IPS DF 19.7 (cell line): Measurements from ENCODE around the gene PLA1A.
"Not testable (repeated sequence)": the region's sequence is repeated elsewhere in the genome, so short reads cannot be mapped to it uniquely, and the experiment has no call there.

Experiments used
- DNase-seq: peaks from one replicate; pipeline ENCODE4 v3.0.0-alpha.2; 2013; ENCODE audit warnings: low read depth, low spot score

PLA1A gene

GRCh38 chr3:119597548-119598288 is at the start of gene PLA1A:
Gene PLA1A, plus strand, starts transcription at chr3:119597885. Its CDS starts 29 bp downstream, at chr3:119597914.
- no peak for DNase-seq

- DNase-seq, result no peak
These were observed 49.3 kb upstream of the PLA1A start for GRCh38 chr3:119548341-119548740.

DNA sequence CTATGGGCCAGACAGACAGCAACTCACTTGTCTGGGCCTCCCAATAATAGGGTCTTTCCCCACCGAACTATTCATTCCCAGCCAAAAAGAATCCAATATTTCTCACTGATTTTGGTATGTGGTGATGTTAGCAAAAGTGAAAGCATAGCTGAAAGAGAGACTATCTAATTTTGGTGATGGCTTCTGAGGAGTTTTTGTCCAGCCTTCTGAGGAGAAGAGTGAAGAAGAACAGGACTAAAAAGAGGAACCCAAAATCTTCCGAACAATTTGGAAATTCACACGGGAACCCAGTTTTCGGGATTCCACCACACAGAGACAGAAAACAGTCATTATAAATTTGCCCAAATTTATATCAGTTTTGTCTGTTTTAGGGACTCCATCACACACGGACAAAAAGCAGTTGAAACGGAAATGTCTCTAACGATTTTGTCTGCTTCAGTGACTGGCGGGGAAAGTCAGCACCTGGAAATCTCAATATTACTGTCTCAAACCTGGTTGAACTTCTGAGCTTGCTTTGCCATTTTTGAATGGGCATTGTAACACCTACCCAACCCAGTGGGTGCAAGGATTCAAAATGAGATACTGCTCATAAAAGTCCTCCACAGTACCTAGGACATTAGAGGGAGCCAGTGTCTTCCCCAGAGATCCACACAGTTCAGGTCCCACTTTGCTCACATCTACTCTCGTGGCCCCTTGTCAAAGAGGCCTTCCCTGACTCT is 47.3 kb upstream of the PLA1A start:
- DNase-seq, result no peak

GRCh38 chr3:119551598-119551997 is 46.1 kb upstream of the PLA1A start:
- no peak for DNase-seq

DNA sequence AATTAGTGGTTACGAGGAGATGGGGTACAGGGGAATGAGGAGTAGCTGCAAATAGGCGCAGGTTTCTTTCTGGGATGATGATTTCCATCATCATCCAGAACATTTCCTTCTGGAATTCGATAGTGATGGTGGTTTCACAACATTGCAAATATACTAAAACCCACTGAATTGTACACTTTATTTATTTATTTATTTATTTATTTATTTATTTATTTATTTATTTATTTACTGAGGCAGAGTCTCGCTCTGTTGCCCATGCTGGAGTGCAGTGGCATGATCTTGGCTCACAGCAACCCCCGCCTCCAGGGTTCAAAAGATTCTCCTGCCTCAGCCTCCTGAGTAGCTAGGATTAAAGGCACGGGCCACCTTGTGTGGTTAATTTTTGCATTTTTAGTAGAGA is 44.8 kb upstream of the PLA1A start:
- DNase-seq, result not testable (repeated sequence)

- no peak for DNase-seq
These were observed 43.8 kb upstream of the PLA1A start for GRCh38 chr3:119553823-119554415.

DNA sequence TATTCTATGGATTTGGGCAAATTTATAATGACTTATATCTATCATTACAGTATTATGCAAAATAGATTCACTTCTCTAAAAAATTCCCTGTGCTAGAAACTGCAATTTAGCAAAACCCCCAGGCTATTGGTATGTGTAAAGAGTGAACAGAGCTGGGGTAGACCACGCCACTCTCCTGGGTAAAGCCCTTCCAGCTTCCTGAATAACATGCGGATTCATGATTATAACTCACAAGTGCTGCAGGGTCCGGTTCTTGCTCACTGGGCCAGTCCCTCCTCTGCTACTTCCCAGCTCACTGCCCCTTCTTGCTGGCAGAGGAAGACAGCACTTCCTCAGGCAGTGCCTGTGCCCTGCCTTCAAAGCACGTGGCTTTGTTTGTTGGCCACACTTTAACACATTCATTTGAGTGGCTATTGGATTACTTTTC is 42.4 kb upstream of the PLA1A start:
- DNase-seq, result no peak

GRCh38 chr3:119555929-119556328 is 41.8 kb upstream of the PLA1A start:
- DNase-seq, result no peak

GRCh38 chr3:119557192-119557876 is 40.4 kb upstream of the PLA1A start:
- DNase-seq, result no peak

DNA sequence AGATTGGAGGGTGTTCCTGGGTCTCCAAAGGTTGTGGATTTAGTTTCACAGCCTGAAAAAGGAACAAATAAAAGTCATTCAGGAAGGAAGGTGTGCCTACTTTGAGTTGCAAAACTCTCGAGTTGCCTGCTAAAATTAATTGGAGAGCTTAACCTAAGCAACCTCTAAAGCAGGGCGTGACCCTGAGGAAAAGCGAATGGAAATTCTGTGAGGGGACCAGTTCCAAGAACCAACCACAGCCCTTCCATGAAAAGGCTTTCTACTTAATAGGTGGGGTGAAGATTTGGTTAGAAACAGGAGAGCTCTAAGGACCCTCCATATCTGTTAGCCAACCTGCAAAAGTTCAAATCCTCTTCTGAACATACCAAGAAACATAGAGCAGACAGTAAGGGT is 39.8 kb upstream of the PLA1A start:
- DNase-seq, result no peak

DNA sequence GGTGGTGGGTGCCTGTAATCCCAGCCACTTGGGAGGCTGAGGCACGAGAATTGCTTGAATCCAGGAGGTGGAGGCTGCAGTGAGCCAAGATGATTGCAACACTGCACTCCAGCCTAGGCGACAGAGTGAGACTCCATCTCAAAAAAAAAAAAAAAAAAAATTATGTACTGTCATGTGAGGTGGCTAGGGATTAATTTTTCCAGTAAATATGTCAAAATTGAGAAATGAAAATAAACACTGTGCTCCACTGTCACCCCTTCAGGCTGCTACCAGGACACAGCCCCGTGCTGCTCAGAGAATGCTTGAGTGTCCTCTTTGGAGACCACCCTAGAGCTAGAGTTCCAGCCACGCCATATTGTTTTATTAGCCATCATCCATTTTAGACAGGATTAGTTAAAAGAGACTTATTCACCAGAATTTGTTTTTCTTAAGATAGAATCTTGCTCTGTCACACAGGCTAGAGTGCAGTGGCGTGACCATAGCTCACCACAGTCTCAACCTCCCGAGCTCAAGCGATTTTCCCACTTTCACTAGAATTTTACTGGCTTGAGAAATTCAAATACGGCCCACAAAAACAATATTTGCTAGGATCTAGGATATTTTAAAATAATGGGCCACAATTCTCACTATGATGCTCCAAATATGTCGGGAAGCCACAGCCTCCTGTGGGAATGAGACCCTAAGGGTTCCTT is 38.9 kb upstream of the PLA1A start:
- DNase-seq, result no peak

DNA sequence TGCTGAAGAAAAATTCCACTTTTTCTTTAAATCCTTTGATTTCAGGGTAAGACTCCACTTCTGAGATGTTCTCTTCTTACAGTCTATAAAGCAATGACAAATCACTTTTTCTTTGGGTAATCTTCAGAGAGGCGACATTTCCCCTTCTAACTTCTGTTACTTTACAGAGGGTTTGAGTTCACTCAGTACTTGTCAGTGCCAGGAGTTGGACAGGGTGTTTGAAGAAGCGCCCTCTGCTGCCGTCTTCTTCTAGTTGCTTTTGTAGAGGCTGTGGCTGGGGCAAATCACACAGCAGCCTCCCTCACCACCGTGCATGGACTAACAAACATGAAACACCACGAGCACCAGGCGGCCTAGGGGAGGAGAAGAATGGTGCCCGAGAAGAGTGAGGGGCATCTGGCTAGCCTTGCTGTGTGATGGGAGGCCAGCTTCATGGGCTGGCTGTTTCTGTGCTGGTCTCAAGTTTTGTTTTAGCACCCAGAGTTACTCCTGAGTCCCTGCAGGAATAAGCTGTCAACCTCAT is 38.2 kb upstream of the PLA1A start, which contains the start of gene CD80:
CD80 (minus strand) TSS at position 174 of the 523 bp plus-strand sequence. CDS start 1,886 bp downstream, outside the sequence.
- no peak for DNase-seq

DNA sequence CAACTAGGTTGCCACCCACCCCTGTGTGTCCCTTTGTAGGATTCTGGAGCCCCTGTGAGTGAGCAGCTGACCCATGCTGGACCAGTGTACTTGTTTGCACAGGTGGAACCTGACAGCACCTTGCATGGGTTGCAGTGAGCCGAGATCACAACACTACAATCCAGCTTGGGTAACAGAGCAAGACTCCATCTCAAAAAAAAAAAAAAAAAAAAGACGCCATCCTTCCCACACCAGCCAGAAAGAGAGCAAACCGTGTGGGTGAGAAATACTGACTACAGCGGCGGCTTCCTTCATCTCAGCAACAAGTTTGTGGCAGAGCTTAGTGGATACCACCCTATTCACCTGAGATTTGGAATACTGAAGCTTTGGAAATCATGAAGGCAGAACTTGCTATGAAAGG is 37.5 kb upstream of the PLA1A start:
- DNase-seq, result no peak

- DNase-seq, result no peak
These were observed 35.3 kb upstream of the PLA1A start for GRCh38 chr3:119562307-119562961.

- DNase-seq, result not testable (repeated sequence)
These were observed 34.4 kb upstream of the PLA1A start for GRCh38 chr3:119563334-119563733.

- no peak for DNase-seq
These were observed 28.5 kb upstream of the PLA1A start for GRCh38 chr3:119569156-119569555.

- no peak for DNase-seq
These were observed 27.5 kb upstream of the PLA1A start for GRCh38 chr3:119570229-119570628.

GRCh38 chr3:119571230-119571629 is 26.5 kb upstream of the PLA1A start:
- no peak for DNase-seq

GRCh38 chr3:119571688-119572087 is 26.0 kb upstream of the PLA1A start:
- DNase-seq, result no peak

GRCh38 chr3:119575507-119575906 is 22.2 kb upstream of the PLA1A start:
- DNase-seq, result no peak
